ENCODE results near the gene NOSIP.

DNA sequence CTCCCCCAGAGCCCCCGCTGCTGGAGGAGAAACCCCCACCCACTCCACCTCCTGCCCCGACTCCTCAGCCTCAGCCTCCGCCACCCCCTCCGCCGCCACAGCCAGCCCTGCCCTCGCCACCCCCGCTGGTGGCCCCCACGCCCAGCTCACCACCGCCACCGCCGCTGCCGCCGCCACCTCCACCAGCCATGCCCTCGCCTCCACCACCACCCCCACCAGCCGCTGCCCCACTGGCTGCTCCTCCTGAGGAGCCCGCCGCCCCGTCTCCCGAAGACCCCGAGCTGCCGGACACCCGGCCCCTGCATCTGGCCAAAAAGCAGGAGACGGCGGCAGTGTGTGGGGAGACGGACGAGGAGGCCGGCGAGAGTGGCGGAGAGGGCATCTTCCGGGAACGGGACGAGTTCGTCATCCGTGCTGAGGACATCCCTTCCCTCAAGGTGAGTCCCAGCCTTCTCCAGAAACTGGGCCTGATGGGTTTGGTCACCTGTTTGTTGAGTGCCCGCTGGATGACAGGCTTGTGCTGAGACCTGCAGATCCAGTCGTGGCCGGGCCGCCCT, 21.2 kb upstream of the NOSIP start:
- TF ChIP-seq, protein P1, sequence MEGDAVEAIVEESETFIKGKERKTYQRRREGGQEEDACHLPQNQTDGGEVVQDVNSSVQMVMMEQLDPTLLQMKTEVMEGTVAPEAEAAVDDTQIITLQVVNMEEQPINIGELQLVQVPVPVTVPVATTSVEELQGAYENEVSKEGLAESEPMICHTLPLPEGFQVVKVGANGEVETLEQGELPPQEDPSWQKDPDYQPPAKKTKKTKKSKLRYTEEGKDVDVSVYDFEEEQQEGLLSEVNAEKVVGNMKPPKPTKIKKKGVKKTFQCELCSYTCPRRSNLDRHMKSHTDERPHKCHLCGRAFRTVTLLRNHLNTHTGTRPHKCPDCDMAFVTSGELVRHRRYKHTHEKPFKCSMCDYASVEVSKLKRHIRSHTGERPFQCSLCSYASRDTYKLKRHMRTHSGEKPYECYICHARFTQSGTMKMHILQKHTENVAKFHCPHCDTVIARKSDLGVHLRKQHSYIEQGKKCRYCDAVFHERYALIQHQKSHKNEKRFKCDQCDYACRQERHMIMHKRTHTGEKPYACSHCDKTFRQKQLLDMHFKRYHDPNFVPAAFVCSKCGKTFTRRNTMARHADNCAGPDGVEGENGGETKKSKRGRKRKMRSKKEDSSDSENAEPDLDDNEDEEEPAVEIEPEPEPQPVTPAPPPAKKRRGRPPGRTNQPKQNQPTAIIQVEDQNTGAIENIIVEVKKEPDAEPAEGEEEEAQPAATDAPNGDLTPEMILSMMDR (IDR thresholded peaks at IDR 0.05) = no peak
- no peak for TF ChIP-seq POLR2A (IDR thresholded peaks at IDR 0.05)
